Choroid plexus epithelial cell (primary cell): Measurements from ENCODE around the gene LYL1.

ENCODE experiments used
- DNase-seq: peaks from one replicate; pipeline ENCODE4 v3.0.0-alpha.2; 2010; ENCODE audit warnings: low read depth
- H3K4me3 ChIP-seq: 2 replicates; pipeline ENCODE4 v1.5.1; 2011; ENCODE audit warnings: low read depth, mild to moderate bottlenecking, control low read depth, low read length, moderate library complexity
- CTCF ChIP-seq: conservative IDR thresholded peaks from 2 replicates; pipeline ENCODE4 v1.5.1; 2011; ENCODE audit warnings: low read depth, mild to moderate bottlenecking, control low read depth, inconsistent platforms, low read length, moderate library complexity

Gene LYL1

GRCh38 chr19:13103581-13104359 lies 1.1 kb upstream of the LYL1 start:
- H3K4me3 ChIP-seq: no peak overlapping the region
- no peak for TF ChIP-seq CTCF
- DNase-seq: no peak

- no peak for DNase-seq
- no peak for TF ChIP-seq CTCF
- H3K4me3 ChIP-seq: peak overlapping the region; percentile 41
These were observed 317 bp downstream of the LYL1 start for GRCh38 chr19:13102416-13102665.

- no peak for DNase-seq
- TF ChIP-seq CTCF: no peak
- no peak overlapping the region for H3K4me3 ChIP-seq
These were observed 855 bp downstream of the LYL1 start for GRCh38 chr19:13101590-13102415.

- TF ChIP-seq CTCF: peak; percentile 54
- no peak for DNase-seq
- no peak overlapping the region for H3K4me3 ChIP-seq
These were observed 1.6 kb downstream of the LYL1 start for GRCh38 chr19:13100841-13101589.

- H3K4me3 ChIP-seq: no peak overlapping the region
- TF ChIP-seq CTCF: no peak
- no peak for DNase-seq
These were observed 2.5 kb downstream of the LYL1 start for GRCh38 chr19:13100031-13100588.

- TF ChIP-seq CTCF: no peak
These were observed 3.3 kb downstream of the LYL1 start for GRCh38 chr19:13099073-13099999.

More at GRCh38 chr19:13099073-13099999, 3.3 kb downstream of the LYL1 start:
- DNase-seq: no peak
- no peak overlapping the region for H3K4me3 ChIP-seq
